Measurements from ENCODE around the gene BACH2. TPM values are rescaled to one million over a fixed set of nuclear protein-coding genes. Genes with fewer than 3 reads are reported as not detected.

Gene BACH2
- total and polyA plus RNA-seq, 2 of the 4 experiments (the other 2 are of a cell fraction): 1.3 to 1.4 TPM

- ATAC-seq (ENCODE audit: low read depth): no peak
- Histone ChIP-seq H3K27ac (ENCODE audit: insufficient read depth, low read length) (no peak overlapping the region), H3K79me1 (ENCODE audit: low read depth in 1 of 2, low read length in 2 of 2) (no peaks in the 10 kb centered on the region), H3K56ac (ENCODE audit: extremely low read depth, insufficient read depth, low read length) (no peak overlapping the region), H3K4ac (ENCODE audit: low read depth, low read length) (no peak overlapping the region), H4K20me1 (ENCODE audit: insufficient read depth, low read length) (no peaks in the 10 kb centered on the region), H3K4me1 (ENCODE audit: control insufficient read depth, insufficient read depth, low read length) (peaks cover 6% of the 10 kb centered on the region), H2BK15ac (ENCODE audit: low read depth, low read length) (no peak overlapping the region), H2AFZ (replicated peaks; ENCODE audit: low read length, poor library complexity) (no peak overlapping the region), H3K23ac (ENCODE audit: low read depth, low read length) (no peak overlapping the region), H3K27me3 (ENCODE audit: control insufficient read depth, insufficient read depth, low read length) (no peaks in the 10 kb centered on the region), H4K91ac (ENCODE audit: insufficient read depth, low read depth, low read length) (no peak overlapping the region), H3K9me1 (ENCODE audit: insufficient read depth, low read length) (no peaks in the 10 kb centered on the region), H3K4me3 (ENCODE audit: insufficient read depth, low read depth, low read length) (no peak overlapping the region), H3K36me3 (ENCODE audit: control insufficient read depth, insufficient read depth, low read length) (no peaks in the 10 kb centered on the region; the same call in 1 of the 2 replicates), H2BK20ac (ENCODE audit: low read depth, low read length) (no peak overlapping the region), H3K9ac (ENCODE audit: low read depth, low read length) (no peak overlapping the region), H3K4me2 (ENCODE audit: low read depth, low read length) (no peak overlapping the region), H2AK5ac (ENCODE audit: low read depth, low read length) (no peak overlapping the region), H3K14ac (replicated peaks; ENCODE audit: low read depth, low read length) (no peak overlapping the region), H2AK9ac (replicated peaks; ENCODE audit: low read depth, low read length, poor library complexity) (no peak overlapping the region), H2BK5ac (ENCODE audit: low read depth, low read length, poor library complexity, severe bottlenecking) (no peak overlapping the region), H3K9me3 (ENCODE audit: control insufficient read depth, insufficient read depth, low read length) (no peaks in the 10 kb centered on the region), H4K5ac (ENCODE audit: low read depth, low read length) (no peak overlapping the region), H4K8ac (ENCODE audit: low read depth in 2 of 2, low read length in 2 of 2) (no peak overlapping the region), H3K18ac (ENCODE audit: low read depth, low read length) (no peak overlapping the region), H2BK120ac (ENCODE audit: low read depth, low read length) (no peak overlapping the region)
- no CpG with 5 or more reads among the region's 2 CpGs for WGBS, 2 experiments (ENCODE audit: extremely low coverage in 2 of 2, insufficient read length in 1 of 2)
- in situ Hi-C loops (cut with MboI; ENCODE audit: low sequenced_read_pairs): no loop called here
- BruUV-seq (replicated peaks): no TSS peak
- ChIA-PET POLR2A (ENCODE audit: unreplicated experiment) (no interaction called here), CTCF (interaction anchor here (0.6 kb wide), 2 partner anchors 183 to 420 kb away, joined by 3 to 5 read pairs; no protein-coding TSS in a partner anchor)
- intact Hi-C loops (cut with micrococcal nuclease): no loop called here
- dilution Hi-C loops (cut with HindIII; ENCODE audit: low sequenced_read_pairs, unreplicated experiment): no loop called here
- no peak for DNase-seq
- no peak for TF ChIP-seq NFE2L2 (IDR thresholded peaks at IDR 0.05; ENCODE audit: low read depth, low read length)
- no peak for TF ChIP-seq MAFK (IDR thresholded peaks at IDR 0.05; ENCODE audit: low read depth, low read length)
- no peak for TF ChIP-seq FOS (IDR thresholded peaks at IDR 0.05; ENCODE audit: low read depth, low read length)
- TF ChIP-seq SMC3 (IDR thresholded peaks at IDR 0.05; ENCODE audit: low read depth, low read length): no peak
- no peak for TF ChIP-seq USF2 (IDR thresholded peaks at IDR 0.05; ENCODE audit: low read depth, low read length)
- TF ChIP-seq CEBPB (IDR thresholded peaks at IDR 0.05; ENCODE audit: low read depth, low read length): no peak
- no peak for TF ChIP-seq MXI1 (IDR thresholded peaks at IDR 0.05; ENCODE audit: borderline replicate concordance, low read depth, low read length)
- TF ChIP-seq RCOR1 (IDR thresholded peaks at IDR 0.05; ENCODE audit: insufficient replicate concordance, low read length): no peak
- no peak for TF ChIP-seq POLR2A (IDR thresholded peaks at IDR 0.05; ENCODE audit: low read depth, low read length)
- no peak for TF ChIP-seq RAD21 (IDR thresholded peaks at IDR 0.05; ENCODE audit: low read length)
- no peak for TF ChIP-seq CHD1 (IDR thresholded peaks at IDR 0.05; ENCODE audit: low read depth, low read length)
Observed at GRCh38 chr6:89992818-89993217, 303.8 kb downstream of the BACH2 start.
